Stomach (tissue), 9 donors: ENCODE results near the gene FZR1. TPM values are rescaled to one million over a fixed set of nuclear protein-coding genes. Genes with fewer than 3 reads are reported as not detected.

Experiments
- DNase-seq, 2 donors: peaks; one replicate each; pipeline versions ENCODE4 v3.0.0 to v3.0.0-alpha.2; 2013 to 2019
- H3K27ac ChIP-seq, 5 donors: fragments of 200-600 bp in 4 of 5; sonication (generic) in 4 of 5; one replicate each; pipeline ENCODE4 v1.5.1; 2013 to 2019; ENCODE audit warnings: mild to moderate bottlenecking in 1 of 5, moderate library complexity in 1 of 5
- H3K27me3 ChIP-seq, 3 donors: fragments of 200-600 bp; sonication (generic); one replicate each; pipeline ENCODE4 v1.5.1; 2017 to 2019; ENCODE audit warnings: mixed run types in 1 of 3
- H3K36me3 ChIP-seq, 4 donors: fragments of 200-600 bp; sonication (generic); 1 replicate in 3 of 4; 2 replicates in 1 of 4; pipeline ENCODE4 v1.5.1; 2016 to 2019
- H3K4me1 ChIP-seq, 4 donors: fragments of 200-600 bp; sonication (generic); one replicate each; pipeline ENCODE4 v1.5.1; 2016 to 2019
- H3K4me3 ChIP-seq, 4 donors: fragments of 200-600 bp; sonication (generic) in 3 of 4; one replicate each; pipeline ENCODE4 v1.5.1; 2016 to 2019; ENCODE audit warnings: mild to moderate bottlenecking in 1 of 4
- H3K9me3 ChIP-seq, 4 donors: fragments of 200-600 bp; sonication (generic); one replicate each; pipeline ENCODE4 v1.5.1; 2016 to 2019
- CTCF ChIP-seq, 7 experiments: fragments of 450-650 bp in 4 of 7; fragments of 200-600 bp in 3 of 7; sonication (generic) in 3 of 7; IDR thresholded peaks; one replicate each; pipeline ENCODE4 v1.5.1; 2016 to 2019; ENCODE audit warnings: antibody characterized with exemption in 7 of 7, control low read depth in 2 of 7, mild to moderate bottlenecking in 1 of 7
- EP300 ChIP-seq: sonication (generic); formaldehyde crosslinking; IDR thresholded peaks from one replicate; pipeline ENCODE4 v1.6.1; 2017; ENCODE audit warnings: antibody characterized with exemption
- POLR2A ChIP-seq, 4 donors: fragments of 450-650 bp; IDR thresholded peaks; one replicate each; pipeline ENCODE4 v1.6.1; 2016; ENCODE audit warnings: antibody characterized with exemption in 4 of 4, control low read depth in 2 of 4, mild to moderate bottlenecking in 1 of 4, moderate library complexity in 1 of 4
- POLR2AphosphoS5 ChIP-seq, 3 donors: sonication (generic); formaldehyde crosslinking; IDR thresholded peaks; one replicate each; pipeline ENCODE4 v1.6.1; 2016; ENCODE audit warnings: antibody characterized with exemption in 3 of 3
- WGBS, 5 donors: extraction: QIAGEN DNeasy Blood & Tissue Kit in 3 of 5; methylation state at CpG; one replicate each; pipeline versions ENCODE4 v1.1.5 to v1.1.7; 2013 to 2018; 5-methylcytosine and 5-hydroxymethylcytosine counted together
- intact Hi-C: fragments of 100-400 bp; cut with DNase I; formaldehyde crosslinking; loops from one replicate; pipeline ENCODE4 v1.15.1; 2023; ENCODE audit warnings: low total_unique reads
- polyA plus RNA-seq, 3 donors: library from polyadenylated mRNA; stranded (reverse); fragments of 200-250 nt; gene quantifications; one replicate each; pipeline ENCODE4 v1.2.3, GENCODE V29; 2013
- total RNA-seq, 5 donors: library from RNA; depleted of rRNA; stranded (reverse); fragments of >200 nt; gene quantifications; one replicate each; pipeline versions ENCODE4 v1.1.0 to v1.2.3, GENCODE V29; 2014 to 2016
- donor health status: healthy with polysubstance abuse.
- donor health status: Bipolar disorder and iron deficiency.
- donor health status: healthy.

The FZR1 gene
- total and polyA plus RNA-seq, 8 donors = 9.4 to 113 (median 21.3) TPM

GRCh38 chr19:3531716-3532115 lies 25.6 kb downstream of the FZR1 start:
- Histone ChIP-seq H3K36me3 (peaks cover 68 to 85% (median 81%) of the 10 kb centered on the region in 4 donors), H3K4me3 (no peak overlapping the region), H3K27ac (no peak overlapping the region), H3K4me1 (no peaks in the 10 kb centered on the region), H3K27me3 (no peaks in the 10 kb centered on the region), H3K9me3 (no peaks in the 10 kb centered on the region)
- WGBS, 5 donors = 89 to 96% (median 94%) methylated on average over 10 to 29 of the region's 29 CpGs
- intact Hi-C loops = no loop called here
- no peak for DNase-seq
- TF ChIP-seq POLR2A (IDR thresholded peaks at IDR 0.05) (no peak), POLR2AphosphoS5 (IDR thresholded peaks at IDR 0.05) (no peak), EP300 (no peak), CTCF (IDR thresholded peaks at IDR 0.05) (no peak)

- no peak for DNase-seq
- no peaks in the 10 kb centered on the region for H3K27me3 ChIP-seq
- TF ChIP-seq EP300 = no peak
- TF ChIP-seq POLR2A (IDR thresholded peaks at IDR 0.05) = no peak
- TF ChIP-seq CTCF (IDR thresholded peaks at IDR 0.05) = no peak
- TF ChIP-seq POLR2AphosphoS5 (IDR thresholded peaks at IDR 0.05) = no peak
- intact Hi-C loops = no loop called here
- 90 to 96% (median 92%) methylated on average over 23 to 33 of the region's 33 CpGs for WGBS, 5 donors
- no peak overlapping the region for H3K27ac ChIP-seq
- H3K36me3 ChIP-seq = peaks cover 62 to 84% (median 79%) of the 10 kb centered on the region in 4 donors
- H3K9me3 ChIP-seq = no peaks in the 10 kb centered on the region
- H3K4me3 ChIP-seq = no peak overlapping the region
- H3K4me1 ChIP-seq = peaks cover 0 to 4% (median 0%) of the 10 kb centered on the region in 4 donors
Observed at GRCh38 chr19:3532154-3532786, 26.2 kb downstream of the FZR1 start.

- no peaks in the 10 kb centered on the region for H3K27me3 ChIP-seq
- H3K27ac ChIP-seq = no peak overlapping the region
- peaks cover 0 to 5% (median 0%) of the 10 kb centered on the region in 4 donors for H3K4me1 ChIP-seq
- H3K36me3 ChIP-seq = peaks cover 55 to 82% (median 76%) of the 10 kb centered on the region in 4 donors
- TF ChIP-seq CTCF (IDR thresholded peaks at IDR 0.05) (no peak), POLR2AphosphoS5 (IDR thresholded peaks at IDR 0.05) (no peak), EP300 (no peak), POLR2A (IDR thresholded peaks at IDR 0.05) (no peak)
- no peaks in the 10 kb centered on the region for H3K9me3 ChIP-seq
- no peak overlapping the region for H3K4me3 ChIP-seq
- no peak for DNase-seq
- WGBS, 5 donors = 83 to 95% (median 91%) methylated on average over 3 to 17 of the region's 17 CpGs
- intact Hi-C loops = no loop called here
Observed at GRCh38 chr19:3533033-3533432, 26.9 kb downstream of the FZR1 start.

- Histone ChIP-seq H3K27ac (no peak overlapping the region), H3K4me3 (no peak overlapping the region), H3K9me3 (no peaks in the 10 kb centered on the region), H3K27me3 (no peaks in the 10 kb centered on the region), H3K4me1 (peaks cover 0 to 5% (median 0%) of the 10 kb centered on the region in 4 donors), H3K36me3 (peaks cover 52 to 84% (median 78%) of the 10 kb centered on the region in 4 donors)
- TF ChIP-seq CTCF (IDR thresholded peaks at IDR 0.05) (no peak), POLR2AphosphoS5 (IDR thresholded peaks at IDR 0.05) (no peak), POLR2A (IDR thresholded peaks at IDR 0.05) (no peak), EP300 (no peak)
- intact Hi-C loops = no loop called here
- WGBS, 5 donors = 78 to 83% (median 79%) methylated on average over 12 of the region's 12 CpGs
- DNase-seq = no peak
Observed at GRCh38 chr19:3533563-3534216, 27.6 kb downstream of the FZR1 start.
